ENCODE data around the gene APOOL. TPM values are rescaled to one million over a fixed set of nuclear protein-coding genes. Genes with fewer than 3 reads are reported as not detected.
"Not testable (repeated sequence)": the region's sequence is repeated elsewhere in the genome, so short reads cannot be mapped to it uniquely, and the experiment has no call there.

The APOOL gene
- total RNA-seq, result 54.2 TPM
- long read RNA-seq, result 0 reads

DNA sequence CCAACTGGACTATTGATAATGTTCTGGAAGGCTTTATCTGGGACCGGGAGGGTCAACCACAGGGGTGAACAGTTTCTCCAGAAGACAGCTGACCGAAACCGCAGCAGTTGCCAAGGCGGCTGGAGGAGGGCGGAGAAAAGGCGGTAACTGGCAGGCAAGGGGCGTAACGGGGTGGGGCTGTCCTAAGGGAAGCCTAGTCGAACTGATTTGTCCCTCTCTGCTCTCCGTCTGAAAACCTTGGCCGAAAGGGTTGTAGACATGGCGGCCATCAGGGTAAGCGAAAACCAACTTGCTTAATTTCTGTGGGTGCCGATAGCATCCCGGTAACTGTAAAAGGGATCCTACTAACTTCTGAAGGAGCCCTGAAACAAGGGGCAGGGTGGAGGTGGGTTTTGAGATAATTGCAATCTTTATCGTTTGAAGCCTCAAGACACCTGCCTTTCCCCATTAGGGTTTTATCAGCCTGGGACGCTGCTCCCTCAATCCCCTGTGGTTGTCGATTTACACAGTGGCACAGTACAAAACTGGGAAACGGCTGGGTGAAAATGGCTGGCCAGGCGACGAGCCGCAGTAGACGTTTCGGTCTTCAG lies at the start of gene APOOL:
APOOL (plus strand) TSS at position 223 of the 590 bp plus-strand sequence; CDS start at position 259, 36 bp downstream.
- intact Hi-C loops (cut with DNase I), result no loop called here
- DNase-seq (ENCODE audit: missing footprints), result peak; percentile 86
- peak; percentile 100 for ATAC-seq

- DNase-seq (ENCODE audit: missing footprints) (no peak), ATAC-seq (no peak)
- intact Hi-C loops (cut with DNase I), result no loop called here
Observed at GRCh38 chrX:84956304-84956703, 47.4 kb upstream of the APOOL start.

GRCh38 chrX:84974803-84975202 lies 28.9 kb upstream of the APOOL start:
- no peak for ATAC-seq
- intact Hi-C loops (cut with DNase I), result no loop called here
- DNase-seq (ENCODE audit: missing footprints), result no peak

DNA sequence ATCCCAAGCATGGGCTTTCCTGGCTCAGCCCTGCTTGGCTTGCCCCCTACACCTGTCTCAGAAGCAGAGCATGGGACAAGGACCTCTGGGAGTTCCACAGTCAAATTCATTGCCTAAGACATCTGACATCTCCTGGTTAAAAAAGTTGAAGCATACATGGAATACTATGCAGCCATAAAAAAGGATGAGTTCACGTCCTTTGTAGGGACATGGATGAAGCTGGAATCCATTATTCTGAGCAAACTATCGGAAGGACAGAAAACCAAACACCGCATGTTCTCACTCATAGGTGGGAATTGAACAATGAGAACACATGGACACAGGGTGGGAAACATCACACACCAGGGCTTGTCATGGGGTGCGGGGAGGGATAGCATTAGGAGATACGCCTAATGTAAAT lies 11.9 kb upstream of the APOOL start:
- ATAC-seq; DNase-seq (ENCODE audit: missing footprints); intact Hi-C loops (cut with DNase I): not testable (repeated sequence)

- no peak for DNase-seq (ENCODE audit: missing footprints)
- intact Hi-C loops (cut with DNase I), result no loop called here
- ATAC-seq, result no peak
Observed at GRCh38 chrX:84993150-84993549, 10.5 kb upstream of the APOOL start.

- ATAC-seq (no peak), DNase-seq (ENCODE audit: missing footprints) (no peak)
- intact Hi-C loops (cut with DNase I), result no loop called here
Observed at GRCh38 chrX:85001344-85001743, 2.3 kb upstream of the APOOL start.

- ATAC-seq (no peak), DNase-seq (ENCODE audit: missing footprints) (no peak)
- intact Hi-C loops (cut with DNase I), result no loop called here
Observed at GRCh38 chrX:85004255-85004654, 578 bp downstream of the APOOL start.

DNA sequence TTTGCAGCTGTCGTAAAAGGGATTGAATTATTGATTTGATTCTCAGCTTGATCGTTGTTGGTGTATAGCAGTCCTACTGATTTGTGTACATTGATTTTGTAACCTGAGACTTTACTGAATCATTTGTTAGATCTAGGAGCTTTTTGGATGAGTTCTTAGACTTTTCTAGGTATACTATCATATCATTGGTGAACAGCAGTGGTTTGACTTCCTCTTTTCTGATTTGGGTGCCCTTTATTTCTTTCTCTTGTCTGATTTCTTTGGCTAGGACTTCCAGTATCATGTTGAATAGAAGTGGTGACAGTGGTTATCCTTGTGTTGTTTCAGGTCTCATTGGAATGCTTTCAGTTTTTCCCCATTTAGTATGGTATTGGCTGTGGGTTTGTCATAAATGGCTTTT lies 8.4 kb downstream of the APOOL start:
- DNase-seq (ENCODE audit: missing footprints), result no peak
- intact Hi-C loops (cut with DNase I), result no loop called here
- no peak for ATAC-seq

GRCh38 chrX:85015351-85015750 lies 11.7 kb downstream of the APOOL start:
- ATAC-seq; DNase-seq (ENCODE audit: missing footprints); intact Hi-C loops (cut with DNase I): not testable (repeated sequence)

DNA sequence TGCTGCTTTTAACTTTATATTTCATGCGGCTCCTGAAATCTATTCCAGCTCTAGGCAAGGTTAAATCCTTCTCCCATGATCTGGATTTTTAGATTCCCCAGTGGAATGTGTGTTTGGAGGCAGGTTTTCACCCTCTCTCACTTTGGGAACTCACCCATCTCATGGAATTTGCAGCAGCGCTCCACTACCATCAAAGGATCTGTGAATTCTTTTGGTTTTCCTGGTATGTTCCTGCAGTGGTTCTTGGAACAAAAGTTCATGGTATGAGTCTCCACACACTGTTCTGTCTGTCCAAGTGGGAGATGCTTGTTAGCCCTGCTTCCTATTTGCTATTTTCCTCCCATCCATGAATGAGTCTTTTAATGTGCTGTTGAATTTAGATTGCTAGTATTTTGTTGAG lies 14.0 kb downstream of the APOOL start:
- DNase-seq (ENCODE audit: missing footprints) (no peak), ATAC-seq (no peak)
- intact Hi-C loops (cut with DNase I), result no loop called here

- DNase-seq (ENCODE audit: missing footprints) (no peak), ATAC-seq (no peak)
- intact Hi-C loops (cut with DNase I), result no loop called here
Observed at GRCh38 chrX:85018471-85018870, 14.8 kb downstream of the APOOL start.

- intact Hi-C loops (cut with DNase I), result no loop called here
- no peak for DNase-seq (ENCODE audit: missing footprints)
- no peak for ATAC-seq
Observed at GRCh38 chrX:85020216-85020615, 16.5 kb downstream of the APOOL start.

- no peak for ATAC-seq
- intact Hi-C loops (cut with DNase I), result no loop called here
- DNase-seq (ENCODE audit: missing footprints), result no peak
Observed at GRCh38 chrX:85024044-85024443, 20.4 kb downstream of the APOOL start.

- intact Hi-C loops (cut with DNase I), result no loop called here
- no peak for ATAC-seq
- no peak for DNase-seq (ENCODE audit: missing footprints)
Observed at GRCh38 chrX:85024562-85024961, 20.9 kb downstream of the APOOL start.

- no peak for ATAC-seq
Observed at GRCh38 chrX:85026170-85026569, 22.5 kb downstream of the APOOL start.

GRCh38 chrX:85029043-85029442 lies 25.4 kb downstream of the APOOL start:
- no peak for DNase-seq (ENCODE audit: missing footprints)
- ATAC-seq, result no peak
- intact Hi-C loops (cut with DNase I), result no loop called here

More at GRCh38 chrX:85026170-85026569, 22.5 kb downstream of the APOOL start:
- intact Hi-C loops (cut with DNase I), result no loop called here
- DNase-seq (ENCODE audit: missing footprints), result no peak

GRCh38 chrX:85031505-85031904 lies 27.8 kb downstream of the APOOL start:
- ATAC-seq, result peak; percentile 34
- intact Hi-C loops (cut with DNase I), result no loop called here
- no peak for DNase-seq (ENCODE audit: missing footprints)

DNA sequence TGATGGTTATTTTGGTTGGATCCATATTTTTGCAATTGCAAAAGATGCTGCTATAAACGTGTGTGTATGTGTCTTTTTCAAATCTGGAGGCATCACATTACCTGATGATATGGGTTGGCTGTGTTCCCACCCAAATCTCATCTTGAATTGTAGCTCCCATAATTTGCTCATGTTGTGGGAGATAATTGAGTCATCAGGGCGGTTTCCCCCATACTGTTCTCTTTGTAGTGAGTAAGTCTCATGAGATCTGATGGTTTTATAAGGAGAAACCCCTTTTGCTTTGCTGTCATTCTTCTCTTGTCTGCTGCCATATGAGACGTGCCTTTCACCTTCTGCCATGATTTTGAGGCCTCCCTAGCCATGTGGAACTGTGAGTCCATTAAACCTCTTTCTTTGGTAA lies 33.4 kb downstream of the APOOL start:
- ATAC-seq, result no peak
- no peak for DNase-seq (ENCODE audit: missing footprints)
- intact Hi-C loops (cut with DNase I), result no loop called here

DNA sequence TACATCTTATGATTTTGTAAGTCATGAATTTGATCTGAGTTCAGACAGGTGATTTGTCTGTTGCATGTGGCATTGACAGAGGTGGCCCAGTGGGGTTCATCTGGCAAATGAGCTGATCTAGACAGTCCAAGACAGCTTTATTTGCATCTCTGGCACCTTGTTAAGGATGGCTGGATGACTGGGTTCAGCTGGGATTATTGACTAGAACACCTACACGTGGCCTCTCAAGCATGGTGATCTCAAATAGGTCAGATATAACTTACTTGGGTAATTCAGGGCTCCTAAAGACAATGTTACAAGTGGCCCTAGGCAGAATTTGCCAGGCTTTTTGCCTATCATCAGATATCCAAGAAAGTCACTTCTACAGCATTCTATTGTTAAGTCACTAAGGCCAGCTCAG lies 48.0 kb downstream of the APOOL start:
- DNase-seq (ENCODE audit: missing footprints) (no peak), ATAC-seq (no peak)
- intact Hi-C loops (cut with DNase I), result loop anchor here (2.0 kb wide), 1 partner anchor 323 kb away; no protein-coding TSS in a partner anchor

- ATAC-seq (no peak), DNase-seq (ENCODE audit: missing footprints) (no peak)
- intact Hi-C loops (cut with DNase I), result loop anchor here (2.0 kb wide), 1 partner anchor 323 kb away; no protein-coding TSS in a partner anchor
Observed at GRCh38 chrX:85052205-85052604, 48.5 kb downstream of the APOOL start.

All from Right ventricle myocardium inferior (tissue), 1 donor.